ENCODE results near the gene HMG20B.

HMG20B gene

GRCh38 chr19:3607303-3608078 lies 34.7 kb downstream of the HMG20B start:
- no peak for DNase-seq (ENCODE audit: low read depth in 3 of 3)

- no peak for DNase-seq (ENCODE audit: low read depth in 3 of 3)
Observed at GRCh38 chr19:3608079-3608641, 35.4 kb downstream of the HMG20B start.

GRCh38 chr19:3608750-3609322 lies 36.1 kb downstream of the HMG20B start:
- DNase-seq (ENCODE audit: low read depth in 3 of 3) = no peak

- no peak for DNase-seq (ENCODE audit: low read depth in 3 of 3)
Observed at GRCh38 chr19:3609779-3610719, 37.3 kb downstream of the HMG20B start.

GRCh38 chr19:3610745-3611717 lies 38.3 kb downstream of the HMG20B start:
- DNase-seq (ENCODE audit: low read depth in 3 of 3) = no peak

GRCh38 chr19:3611841-3612240 lies 39.1 kb downstream of the HMG20B start:
- no peak for DNase-seq (ENCODE audit: low read depth in 3 of 3)

- DNase-seq (ENCODE audit: low read depth in 3 of 3) = no peak
Observed at GRCh38 chr19:3612330-3612729, 39.6 kb downstream of the HMG20B start.

- DNase-seq (ENCODE audit: low read depth in 3 of 3) = no peak
Observed at GRCh38 chr19:3612901-3613741, 40.4 kb downstream of the HMG20B start.

GRCh38 chr19:3613818-3614661 lies 41.3 kb downstream of the HMG20B start:
- no peak for DNase-seq (ENCODE audit: low read depth in 3 of 3)

GRCh38 chr19:3614858-3615505 lies 42.2 kb downstream of the HMG20B start:
- DNase-seq (ENCODE audit: low read depth in 3 of 3) = no peak

- no peak for DNase-seq (ENCODE audit: low read depth in 3 of 3)
Observed at GRCh38 chr19:3615524-3616135, 42.9 kb downstream of the HMG20B start.

GRCh38 chr19:3617463-3617862 lies 44.7 kb downstream of the HMG20B start:
- no peak for DNase-seq (ENCODE audit: low read depth in 3 of 3)

- DNase-seq (ENCODE audit: low read depth in 3 of 3) = peak in 2 of 3 donors; percentile 15 to 46
Observed at GRCh38 chr19:3618144-3618810, 45.5 kb downstream of the HMG20B start.

GRCh38 chr19:3618811-3619630 lies 46.3 kb downstream of the HMG20B start:
- DNase-seq (ENCODE audit: low read depth in 3 of 3) = no peak

GRCh38 chr19:3619631-3620012 lies 46.9 kb downstream of the HMG20B start:
- DNase-seq (ENCODE audit: low read depth in 3 of 3) = no peak

GRCh38 chr19:3620145-3620816 lies 47.5 kb downstream of the HMG20B start:
- no peak for DNase-seq (ENCODE audit: low read depth in 3 of 3)

Measured in stimulated activated CD4-positive, alpha-beta T cell treated with anti-CD3 and anti-CD28 coated beads, TNF-alpha, amount 100 ng/mL, for 48 hours (primary cell).